Gastrocnemius medialis (tissue), 4 donors: ENCODE results near the gene POLR2I.

Source experiments
- POLR2A ChIP-seq, 2 donors: fragments of 450-650 bp; IDR thresholded peaks; one replicate each; pipeline ENCODE4 v1.6.1; 2017; ENCODE audit warnings: antibody characterized with exemption in 2 of 2, mild to moderate bottlenecking in 2 of 2, moderate library complexity in 2 of 2
- TF ChIP-seq, protein P1 (sequence below), 5 experiments: fragments of 450-650 bp in 3 of 5; fragments of 200-600 bp in 2 of 5; sonication (generic) in 2 of 5; IDR thresholded peaks in 4 of 5; conservative IDR thresholded peaks in 1 of 5; 1 replicate in 4 of 5; 2 replicates in 1 of 5; pipeline ENCODE4 v1.5.1; 2016 to 2019; ENCODE audit warnings: antibody characterized with exemption in 5 of 5, mild to moderate bottlenecking in 3 of 5, moderate library complexity in 3 of 5

DNA sequence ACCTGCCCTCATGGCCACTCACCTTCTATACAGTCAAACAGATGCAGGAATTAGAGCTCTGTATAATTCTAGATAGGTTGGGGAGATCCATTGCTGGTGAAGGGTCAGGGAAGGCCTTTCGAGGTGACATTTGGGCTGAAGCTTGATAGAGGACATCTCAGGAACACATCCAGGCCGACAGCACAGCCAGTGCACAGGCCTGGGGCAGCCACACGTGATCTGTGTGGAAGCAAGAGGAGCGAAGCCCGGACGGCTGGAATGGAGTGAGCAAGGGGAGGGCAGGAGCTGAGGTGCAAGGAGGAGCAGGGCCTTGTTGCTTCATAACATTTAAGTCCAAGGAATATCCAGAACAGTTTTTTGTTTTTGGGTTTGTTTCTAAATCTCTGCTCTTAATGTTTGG is 8.2 kb downstream of the POLR2I start:
- TF ChIP-seq, protein P1, sequence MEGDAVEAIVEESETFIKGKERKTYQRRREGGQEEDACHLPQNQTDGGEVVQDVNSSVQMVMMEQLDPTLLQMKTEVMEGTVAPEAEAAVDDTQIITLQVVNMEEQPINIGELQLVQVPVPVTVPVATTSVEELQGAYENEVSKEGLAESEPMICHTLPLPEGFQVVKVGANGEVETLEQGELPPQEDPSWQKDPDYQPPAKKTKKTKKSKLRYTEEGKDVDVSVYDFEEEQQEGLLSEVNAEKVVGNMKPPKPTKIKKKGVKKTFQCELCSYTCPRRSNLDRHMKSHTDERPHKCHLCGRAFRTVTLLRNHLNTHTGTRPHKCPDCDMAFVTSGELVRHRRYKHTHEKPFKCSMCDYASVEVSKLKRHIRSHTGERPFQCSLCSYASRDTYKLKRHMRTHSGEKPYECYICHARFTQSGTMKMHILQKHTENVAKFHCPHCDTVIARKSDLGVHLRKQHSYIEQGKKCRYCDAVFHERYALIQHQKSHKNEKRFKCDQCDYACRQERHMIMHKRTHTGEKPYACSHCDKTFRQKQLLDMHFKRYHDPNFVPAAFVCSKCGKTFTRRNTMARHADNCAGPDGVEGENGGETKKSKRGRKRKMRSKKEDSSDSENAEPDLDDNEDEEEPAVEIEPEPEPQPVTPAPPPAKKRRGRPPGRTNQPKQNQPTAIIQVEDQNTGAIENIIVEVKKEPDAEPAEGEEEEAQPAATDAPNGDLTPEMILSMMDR (IDR thresholded peaks at IDR 0.05 in 4 of 5, conservative IDR thresholded peaks at IDR 0.05 in 1 of 5), result no peak
- no peak for TF ChIP-seq POLR2A (IDR thresholded peaks at IDR 0.05)
